ENCODE measurements around the gene SPANXN2. TPM values are rescaled to one million over a fixed set of nuclear protein-coding genes. Genes with fewer than 3 reads are reported as not detected.

Gene SPANXN2
- total and polyA plus RNA-seq, 2 donors (not counting 1 experiment from before 2014, with no cell fraction given), result not detected

GRCh38 chrX:143757887-143758286, 37.3 kb upstream of the SPANXN2 start:
- no peaks in the 10 kb centered on the region for H3K36me3 ChIP-seq (replicated peaks in 1 of 2; ENCODE audit: control extremely low read depth in 1 of 2, control insufficient read depth in 1 of 2, extremely low read depth in 1 of 2, insufficient read depth in 2 of 2, low read length in 1 of 2)
- H3K9ac ChIP-seq (ENCODE audit: low read length), result no peak overlapping the region
- H3K27me3 ChIP-seq (replicated peaks in 1 of 4; ENCODE audit: control extremely low read depth in 1 of 4, control insufficient read depth in 3 of 4, insufficient read depth in 4 of 4, low read length in 3 of 4), result no peaks in the 10 kb centered on the region
- H4K20me1 ChIP-seq (ENCODE audit: control insufficient read depth, insufficient read depth, low read length, poor library complexity, severe bottlenecking), result no peaks in the 10 kb centered on the region
- TF ChIP-seq CTCF (IDR thresholded peaks at IDR 0.05) (no peak), EZH2 (IDR thresholded peaks at IDR 0.05; ENCODE audit: borderline replicate concordance, insufficient read depth, low read depth, low read length, poor library complexity, severe bottlenecking) (no peak)
- POLR2A ChIA-PET, result no interaction called here
- CTCF ChIA-PET, result no interaction called here
- no CpG with 5 or more reads among the region's 7 CpGs for WGBS (ENCODE audit: insufficient coverage)
- Mint-ChIP-seq H3K9me3 (ENCODE audit: insufficient read depth) (no peaks in the 10 kb centered on the region), H3K27me3 (no peaks in the 10 kb centered on the region), H3K27ac (no peak overlapping the region), H3K4me1 (no peaks in the 10 kb centered on the region), H3K4me3 (no peak overlapping the region)
- DNase-seq (no peak), ATAC-seq (ENCODE audit: low read depth) (no peak)
- intact Hi-C loops (cut with micrococcal nuclease), result no loop called here
- H3K27ac ChIP-seq (ENCODE audit: low read length in 2 of 2), result no peak overlapping the region
- H3K79me2 ChIP-seq (ENCODE audit: control insufficient read depth, insufficient read depth, low read length), result no peaks in the 10 kb centered on the region
- no peak overlapping the region for H3K4me3 ChIP-seq (ENCODE audit: control extremely low read depth in 1 of 5, extremely low read depth in 1 of 5, insufficient read depth in 1 of 5, low read depth in 2 of 5, low read length in 4 of 5)
- no peak overlapping the region for H3K4me2 ChIP-seq (replicated peaks; ENCODE audit: low read depth, low read length, poor library complexity, severe bottlenecking)
- no peaks in the 10 kb centered on the region for H3K4me1 ChIP-seq (ENCODE audit: control insufficient read depth in 2 of 2, insufficient read depth in 2 of 2, low read length in 2 of 2)
- peaks cover 0 to 5% (median 0%) of the 10 kb centered on the region in 3 donors for H3K9me3 ChIP-seq (ENCODE audit: control extremely low read depth in 1 of 3, control insufficient read depth in 2 of 3, insufficient read depth in 1 of 3, low read length in 2 of 3)
- H2AFZ ChIP-seq (ENCODE audit: insufficient read depth, low read depth, low read length, poor library complexity, severe bottlenecking), result no peak overlapping the region

- no peak overlapping the region for H3K9ac ChIP-seq (ENCODE audit: low read length)
- ChIA-PET CTCF (no interaction called here), POLR2A (no interaction called here)
- H3K27ac ChIP-seq (ENCODE audit: low read length in 2 of 2), result no peak overlapping the region
- H3K79me2 ChIP-seq (ENCODE audit: control insufficient read depth, insufficient read depth, low read length), result no peaks in the 10 kb centered on the region
- H3K4me1 ChIP-seq (ENCODE audit: control insufficient read depth in 2 of 2, insufficient read depth in 2 of 2, low read length in 2 of 2), result no peaks in the 10 kb centered on the region
- no peak overlapping the region for H3K4me2 ChIP-seq (replicated peaks; ENCODE audit: low read depth, low read length, poor library complexity, severe bottlenecking)
- ATAC-seq (ENCODE audit: low read depth) (no peak), DNase-seq (no peak)
- no peaks in the 10 kb centered on the region for H3K27me3 ChIP-seq (replicated peaks in 1 of 4; ENCODE audit: control extremely low read depth in 1 of 4, control insufficient read depth in 3 of 4, insufficient read depth in 4 of 4, low read length in 3 of 4)
- no peak overlapping the region for H3K4me3 ChIP-seq (ENCODE audit: control extremely low read depth in 1 of 5, extremely low read depth in 1 of 5, insufficient read depth in 1 of 5, low read depth in 2 of 5, low read length in 4 of 5)
- no peaks in the 10 kb centered on the region for H3K4me1 Mint-ChIP-seq
- no peaks in the 10 kb centered on the region for H4K20me1 ChIP-seq (ENCODE audit: control insufficient read depth, insufficient read depth, low read length, poor library complexity, severe bottlenecking)
- H3K9me3 ChIP-seq (ENCODE audit: control extremely low read depth in 1 of 3, control insufficient read depth in 2 of 3, insufficient read depth in 1 of 3, low read length in 2 of 3), result peaks cover 0 to 5% (median 0%) of the 10 kb centered on the region in 3 donors
- H3K9me3 Mint-ChIP-seq (ENCODE audit: insufficient read depth), result no peaks in the 10 kb centered on the region
- intact Hi-C loops (cut with micrococcal nuclease), result no loop called here
- H2AFZ ChIP-seq (ENCODE audit: insufficient read depth, low read depth, low read length, poor library complexity, severe bottlenecking), result no peak overlapping the region
- H3K36me3 ChIP-seq (replicated peaks in 1 of 2; ENCODE audit: control extremely low read depth in 1 of 2, control insufficient read depth in 1 of 2, extremely low read depth in 1 of 2, insufficient read depth in 2 of 2, low read length in 1 of 2), result no peaks in the 10 kb centered on the region
- no peak overlapping the region for H3K27ac Mint-ChIP-seq
- TF ChIP-seq EZH2 (IDR thresholded peaks at IDR 0.05; ENCODE audit: borderline replicate concordance, insufficient read depth, low read depth, low read length, poor library complexity, severe bottlenecking) (no peak), CTCF (IDR thresholded peaks at IDR 0.05) (no peak)
- no peak overlapping the region for H3K4me3 Mint-ChIP-seq
- WGBS (ENCODE audit: insufficient coverage), result 97% methylated on average over 26 of the region's 37 CpGs
- no peaks in the 10 kb centered on the region for H3K27me3 Mint-ChIP-seq
Observed at GRCh38 chrX:143757375-143757774, 36.8 kb upstream of the SPANXN2 start.
